GM12801 (cell line): ENCODE measurements around the gene CCDC40.

Experiments used
- CTCF ChIP-seq: IDR thresholded peaks from one replicate; pipeline ENCODE4 v1.5.1; 2011; ENCODE audit warnings: control low read depth; ENCODE audit not compliant: insufficient read length; ENCODE audit errors: extremely low read depth

CCDC40 gene

GRCh38 chr17:80095844-80096475 is 59.5 kb downstream of the CCDC40 start:
- no peak for TF ChIP-seq CTCF

- no peak for TF ChIP-seq CTCF
Observed at GRCh38 chr17:80096561-80097021, 60.1 kb downstream of the CCDC40 start.

DNA sequence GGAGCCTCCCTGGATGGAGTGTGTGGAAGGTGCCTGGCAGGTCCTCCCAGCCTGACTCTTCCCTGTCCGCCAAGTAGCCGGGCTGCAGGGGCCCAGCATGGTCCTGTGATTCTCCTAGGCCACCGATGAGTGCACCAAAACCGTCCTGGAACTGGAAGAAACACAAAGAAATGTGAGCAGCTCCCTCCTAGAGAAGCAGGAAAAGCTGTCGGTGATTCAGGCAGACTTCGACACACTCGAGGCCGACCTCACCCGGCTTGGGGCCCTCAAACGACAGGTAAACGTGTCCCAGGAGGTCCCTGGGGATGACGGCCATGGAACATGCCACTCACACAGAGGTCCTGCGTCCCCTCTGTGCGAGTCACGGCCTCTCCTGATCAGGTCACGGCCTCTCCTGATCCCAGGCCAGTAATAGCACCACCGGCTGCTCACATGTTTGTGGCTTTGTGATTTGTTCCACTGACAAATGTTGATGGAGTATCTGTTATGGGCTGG is 60.7 kb downstream of the CCDC40 start:
- no peak for TF ChIP-seq CTCF

DNA sequence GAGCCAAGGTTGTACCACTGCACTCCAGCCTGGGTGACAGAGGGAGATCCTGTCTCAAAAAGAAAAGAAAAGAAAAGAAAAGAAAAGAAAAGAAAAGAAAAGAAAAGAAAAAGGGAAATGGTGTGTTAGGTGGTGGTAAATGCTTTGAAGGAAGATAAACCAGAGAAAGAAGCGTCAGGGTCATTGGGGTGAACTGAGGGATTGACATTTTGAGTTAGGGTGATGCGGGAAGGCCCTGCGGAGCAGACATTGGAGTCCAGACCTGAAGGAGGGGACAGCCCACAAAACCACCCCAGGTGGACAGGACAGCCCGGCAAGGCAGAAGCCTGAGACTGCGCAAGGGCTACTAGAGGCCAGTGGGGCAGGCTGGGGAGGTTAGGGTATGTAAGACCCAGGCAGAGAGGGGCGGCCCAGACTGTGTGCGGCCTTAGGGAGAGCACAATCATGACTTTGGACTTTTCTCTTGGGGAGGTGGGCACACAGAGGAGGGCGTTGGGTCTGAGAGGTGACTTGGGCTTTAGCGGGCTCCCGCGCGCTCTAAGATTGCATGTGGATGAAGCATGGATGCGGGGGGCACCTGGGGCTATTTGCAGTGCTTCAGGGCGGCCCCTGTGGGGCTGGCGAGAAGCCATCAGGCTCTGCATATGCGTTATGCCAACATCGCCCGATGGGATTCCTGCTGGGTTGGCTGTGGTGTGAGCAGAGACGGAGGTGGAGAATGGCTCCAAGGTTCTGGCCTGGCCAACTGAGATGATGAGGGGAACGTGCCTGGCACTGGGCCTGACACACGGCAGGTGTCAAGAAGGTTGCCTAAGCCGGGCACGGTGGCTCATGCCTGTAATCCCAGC is 61.6 kb downstream of the CCDC40 start:
- TF ChIP-seq CTCF = no peak

DNA sequence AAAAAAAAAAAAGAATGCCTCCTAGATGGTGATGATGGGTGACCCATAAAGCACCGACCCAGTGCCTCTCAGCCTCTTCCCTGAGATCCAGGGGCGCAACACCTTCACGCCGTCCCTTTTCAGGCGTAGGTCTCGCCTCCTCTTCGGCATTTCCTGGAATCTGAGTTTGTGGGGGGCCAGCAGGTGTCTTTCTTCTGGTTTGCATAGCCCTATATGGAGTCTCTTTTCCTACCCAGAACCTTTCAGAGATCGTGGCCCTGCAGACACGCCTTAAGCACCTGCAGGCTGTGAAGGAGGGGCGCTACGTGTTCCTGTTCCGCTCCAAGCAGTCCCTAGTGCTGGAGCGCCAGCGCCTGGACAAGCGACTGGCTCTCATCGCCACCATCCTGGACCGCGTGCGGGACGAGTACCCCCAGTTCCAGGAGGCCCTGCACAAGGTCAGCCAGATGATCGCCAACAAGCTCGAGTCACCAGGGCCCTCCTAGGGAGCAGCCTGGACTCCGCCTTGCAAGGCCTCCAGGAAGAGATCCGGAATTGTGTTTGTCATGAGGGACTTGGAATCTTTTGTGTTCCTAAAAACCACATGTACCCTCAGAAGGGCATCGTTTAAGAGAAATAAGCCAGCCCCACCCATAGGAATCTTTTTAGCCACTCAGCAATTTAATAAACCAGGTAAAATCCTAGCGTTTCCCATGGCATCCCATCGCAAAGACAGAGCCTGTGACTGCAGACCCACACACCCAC is 63.0 kb downstream of the CCDC40 start:
- no peak for TF ChIP-seq CTCF

- TF ChIP-seq CTCF = no peak
Observed at GRCh38 chr17:80100035-80100323, 63.5 kb downstream of the CCDC40 start.
